ENCODE results near the gene ZDHHC9.
"Not testable (repeated sequence)": the region's sequence is repeated elsewhere in the genome, so short reads cannot be mapped to it uniquely, and the experiment has no call there.

The ZDHHC9 gene

DNA sequence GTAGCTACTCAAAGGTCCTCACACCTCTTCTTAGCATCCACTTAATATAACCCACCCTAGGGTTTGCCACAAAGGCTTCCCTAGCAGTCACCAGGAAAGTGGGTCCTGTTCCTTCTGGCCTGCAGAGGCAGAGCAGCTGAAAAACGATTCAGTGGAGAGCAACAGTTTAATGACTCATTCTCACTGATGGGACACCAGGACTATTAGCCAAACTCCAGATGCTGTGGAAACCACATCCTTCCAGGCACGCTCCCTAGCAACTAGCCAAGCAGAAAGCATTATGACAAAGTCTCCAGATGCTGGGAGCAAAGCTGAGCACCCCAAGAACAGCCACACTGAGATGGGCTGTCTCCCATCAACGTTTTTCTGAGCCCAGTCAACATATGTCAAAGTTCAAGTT lies 32.0 kb upstream of the ZDHHC9 start:
- H2AFZ ChIP-seq (ENCODE audit: low read length) = no peak overlapping the region
- DNase-seq = no peak
- H3K9me3 ChIP-seq (replicated peaks; ENCODE audit: insufficient read depth, low read length) = no peaks in the 10 kb centered on the region

DNA sequence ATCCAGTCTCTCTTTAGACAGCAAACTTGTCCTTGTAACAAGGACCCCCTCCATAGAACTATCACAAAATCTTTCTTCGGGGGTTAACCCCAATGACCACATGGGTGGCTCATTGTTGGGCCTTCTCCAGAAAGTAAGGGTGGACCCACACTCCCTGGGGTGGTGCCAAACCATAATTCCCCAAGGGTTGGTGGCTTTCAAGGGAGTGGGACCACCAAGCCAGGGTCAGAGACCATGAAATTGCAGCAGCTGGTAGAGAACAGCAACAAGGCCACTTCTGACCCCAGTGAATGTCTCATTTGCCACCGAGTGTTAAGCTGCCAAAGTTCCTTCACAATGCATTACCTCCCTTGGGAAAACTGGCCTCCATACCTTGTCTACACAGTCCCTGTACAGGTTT lies 28.8 kb upstream of the ZDHHC9 start:
- H3K4me3 ChIP-seq (ENCODE audit: low read length) = no peak overlapping the region
- no peak overlapping the region for H3K9ac ChIP-seq (ENCODE audit: low read length)
- no peak overlapping the region for H3K27ac ChIP-seq (ENCODE audit: low read length)
- H3K9me3 ChIP-seq (replicated peaks; ENCODE audit: insufficient read depth, low read length) = no peaks in the 10 kb centered on the region
- no peaks in the 10 kb centered on the region for H3K9me2 ChIP-seq (replicated peaks; ENCODE audit: insufficient read depth, low read length)
- no peaks in the 10 kb centered on the region for H3F3A ChIP-seq (ENCODE audit: insufficient read depth, low read length)
- no peaks in the 10 kb centered on the region for H3K79me2 ChIP-seq (ENCODE audit: low read length)
- no peak for TF ChIP-seq EZH2 (optimal IDR thresholded peaks at IDR 0.05; ENCODE audit: low read depth, low read length)
- TF ChIP-seq, protein P1, sequence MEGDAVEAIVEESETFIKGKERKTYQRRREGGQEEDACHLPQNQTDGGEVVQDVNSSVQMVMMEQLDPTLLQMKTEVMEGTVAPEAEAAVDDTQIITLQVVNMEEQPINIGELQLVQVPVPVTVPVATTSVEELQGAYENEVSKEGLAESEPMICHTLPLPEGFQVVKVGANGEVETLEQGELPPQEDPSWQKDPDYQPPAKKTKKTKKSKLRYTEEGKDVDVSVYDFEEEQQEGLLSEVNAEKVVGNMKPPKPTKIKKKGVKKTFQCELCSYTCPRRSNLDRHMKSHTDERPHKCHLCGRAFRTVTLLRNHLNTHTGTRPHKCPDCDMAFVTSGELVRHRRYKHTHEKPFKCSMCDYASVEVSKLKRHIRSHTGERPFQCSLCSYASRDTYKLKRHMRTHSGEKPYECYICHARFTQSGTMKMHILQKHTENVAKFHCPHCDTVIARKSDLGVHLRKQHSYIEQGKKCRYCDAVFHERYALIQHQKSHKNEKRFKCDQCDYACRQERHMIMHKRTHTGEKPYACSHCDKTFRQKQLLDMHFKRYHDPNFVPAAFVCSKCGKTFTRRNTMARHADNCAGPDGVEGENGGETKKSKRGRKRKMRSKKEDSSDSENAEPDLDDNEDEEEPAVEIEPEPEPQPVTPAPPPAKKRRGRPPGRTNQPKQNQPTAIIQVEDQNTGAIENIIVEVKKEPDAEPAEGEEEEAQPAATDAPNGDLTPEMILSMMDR (IDR thresholded peaks at IDR 0.05; ENCODE audit: low read length) = no peak
- no peak for TF ChIP-seq EZH2phosphoT487 (IDR thresholded peaks at IDR 0.05; ENCODE audit: low read length)
- H2AFZ ChIP-seq (ENCODE audit: low read length) = no peak overlapping the region
- no peak overlapping the region for H3K4me2 ChIP-seq (ENCODE audit: low read depth, low read length)
- no peaks in the 10 kb centered on the region for H3K4me1 ChIP-seq (ENCODE audit: low read length)
- no peaks in the 10 kb centered on the region for H3K36me3 ChIP-seq (replicated peaks; ENCODE audit: insufficient read depth, low read length)
- DNase-seq = no peak
- no peaks in the 10 kb centered on the region for H3K27me3 ChIP-seq (replicated peaks; ENCODE audit: insufficient read depth, low read length)
- no peaks in the 10 kb centered on the region for H4K20me1 ChIP-seq (ENCODE audit: insufficient read depth, low read length)

More for the DNA sequence above, 32.0 kb upstream of the ZDHHC9 start:
- H3K4me1 ChIP-seq (ENCODE audit: low read length) = no peaks in the 10 kb centered on the region
- TF ChIP-seq, protein P1 (IDR thresholded peaks at IDR 0.05; ENCODE audit: low read length) = no peak
- TF ChIP-seq EZH2 (optimal IDR thresholded peaks at IDR 0.05; ENCODE audit: low read depth, low read length) (no peak), EZH2phosphoT487 (IDR thresholded peaks at IDR 0.05; ENCODE audit: low read length) (no peak)
- H3K27me3 ChIP-seq (replicated peaks; ENCODE audit: insufficient read depth, low read length) = no peaks in the 10 kb centered on the region
- no peaks in the 10 kb centered on the region for H3K9me2 ChIP-seq (replicated peaks; ENCODE audit: insufficient read depth, low read length)
- no peak overlapping the region for H3K9ac ChIP-seq (ENCODE audit: low read length)
- no peak overlapping the region for H3K4me3 ChIP-seq (ENCODE audit: low read length)
- H3K36me3 ChIP-seq (replicated peaks; ENCODE audit: insufficient read depth, low read length) = no peaks in the 10 kb centered on the region
- H3K79me2 ChIP-seq (ENCODE audit: low read length) = no peaks in the 10 kb centered on the region
- no peak overlapping the region for H3K4me2 ChIP-seq (ENCODE audit: low read depth, low read length)
- H4K20me1 ChIP-seq (ENCODE audit: insufficient read depth, low read length) = no peaks in the 10 kb centered on the region
- H3K27ac ChIP-seq (ENCODE audit: low read length) = no peak overlapping the region
- no peaks in the 10 kb centered on the region for H3F3A ChIP-seq (ENCODE audit: insufficient read depth, low read length)

DNA sequence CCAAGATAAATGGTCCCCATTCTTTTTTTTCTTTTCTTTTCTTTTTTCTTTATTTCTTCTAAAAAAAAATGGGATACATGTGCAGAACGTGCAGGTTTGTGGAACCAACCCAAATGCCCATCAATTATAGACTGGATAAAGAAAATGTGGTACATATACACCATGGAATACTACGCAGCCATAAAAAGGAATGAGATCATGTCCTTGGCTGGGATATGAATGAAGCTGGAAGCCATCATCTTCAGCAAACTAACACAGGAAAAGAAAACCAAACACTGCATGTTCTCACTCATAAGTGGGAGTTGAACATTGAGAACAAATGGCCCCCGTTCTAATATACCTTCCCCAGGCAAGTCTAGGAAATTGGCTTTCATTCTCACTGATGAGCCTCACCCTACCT lies 22.6 kb upstream of the ZDHHC9 start:
- H3K4me1 ChIP-seq (ENCODE audit: low read length); H3K9me3 ChIP-seq (replicated peaks; ENCODE audit: insufficient read depth, low read length); H3K79me2 ChIP-seq (ENCODE audit: low read length); H3K27me3 ChIP-seq (replicated peaks; ENCODE audit: insufficient read depth, low read length); H2AFZ ChIP-seq (ENCODE audit: low read length); DNase-seq; H3K9me2 ChIP-seq (replicated peaks; ENCODE audit: insufficient read depth, low read length); H3K4me2 ChIP-seq (ENCODE audit: low read depth, low read length); H3K36me3 ChIP-seq (replicated peaks; ENCODE audit: insufficient read depth, low read length); H3K27ac ChIP-seq (ENCODE audit: low read length); H4K20me1 ChIP-seq (ENCODE audit: insufficient read depth, low read length); H3K9ac ChIP-seq (ENCODE audit: low read length); H3K4me3 ChIP-seq (ENCODE audit: low read length); H3F3A ChIP-seq (ENCODE audit: insufficient read depth, low read length): not testable (repeated sequence)

DNA sequence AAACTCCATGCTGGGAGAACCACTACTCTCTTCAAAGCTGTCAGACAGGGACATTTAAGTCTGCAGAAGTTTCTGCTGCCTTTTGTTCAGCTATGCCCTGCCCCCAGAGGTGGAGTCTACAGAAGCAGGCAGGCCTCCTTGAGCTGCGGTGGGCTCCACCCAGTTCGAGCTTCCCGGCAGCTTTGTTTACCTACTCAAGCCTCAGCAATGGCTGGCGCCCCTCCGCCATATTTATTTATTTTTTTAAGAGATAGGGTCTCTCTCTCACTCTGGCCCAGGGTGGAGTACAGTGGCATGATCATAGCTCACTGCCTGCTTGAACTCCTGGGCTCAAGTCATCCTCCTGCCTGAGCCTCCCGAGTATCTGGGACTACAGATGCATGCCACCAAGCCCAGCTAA lies 15.4 kb upstream of the ZDHHC9 start:
- not testable (repeated sequence) for H3K4me1 ChIP-seq (ENCODE audit: low read length); H3K9ac ChIP-seq (ENCODE audit: low read length); H2AFZ ChIP-seq (ENCODE audit: low read length); H3K9me2 ChIP-seq (replicated peaks; ENCODE audit: insufficient read depth, low read length); H3K27ac ChIP-seq (ENCODE audit: low read length); DNase-seq; H3K9me3 ChIP-seq (replicated peaks; ENCODE audit: insufficient read depth, low read length); H3K27me3 ChIP-seq (replicated peaks; ENCODE audit: insufficient read depth, low read length); H4K20me1 ChIP-seq (ENCODE audit: insufficient read depth, low read length); H3F3A ChIP-seq (ENCODE audit: insufficient read depth, low read length); H3K79me2 ChIP-seq (ENCODE audit: low read length); H3K4me2 ChIP-seq (ENCODE audit: low read depth, low read length); H3K4me3 ChIP-seq (ENCODE audit: low read length); H3K36me3 ChIP-seq (replicated peaks; ENCODE audit: insufficient read depth, low read length)

DNA sequence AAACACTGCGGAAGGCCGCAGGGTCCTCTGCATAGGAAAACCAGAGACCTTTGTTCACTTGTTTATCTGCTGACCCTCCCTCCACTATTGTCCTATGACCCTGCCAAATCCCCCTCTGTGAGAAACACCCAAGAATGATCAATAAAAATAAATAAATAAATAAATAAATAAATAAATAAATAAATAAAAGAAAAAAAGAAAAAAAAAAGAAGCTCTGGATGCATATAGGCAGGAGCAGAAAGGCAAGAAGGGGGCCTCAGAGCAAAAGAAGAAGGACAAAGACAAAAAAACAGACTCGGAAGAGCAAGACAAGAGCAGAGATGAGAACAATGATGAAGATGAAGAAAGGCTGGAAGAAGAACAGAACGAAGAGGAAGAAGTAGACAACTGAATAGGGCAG lies 8.1 kb upstream of the ZDHHC9 start:
- H4K20me1 ChIP-seq (ENCODE audit: insufficient read depth, low read length); H3K27ac ChIP-seq (ENCODE audit: low read length); H3K36me3 ChIP-seq (replicated peaks; ENCODE audit: insufficient read depth, low read length); H3K27me3 ChIP-seq (replicated peaks; ENCODE audit: insufficient read depth, low read length); H3K9me2 ChIP-seq (replicated peaks; ENCODE audit: insufficient read depth, low read length); H3K4me2 ChIP-seq (ENCODE audit: low read depth, low read length); H2AFZ ChIP-seq (ENCODE audit: low read length); H3F3A ChIP-seq (ENCODE audit: insufficient read depth, low read length); H3K9me3 ChIP-seq (replicated peaks; ENCODE audit: insufficient read depth, low read length); DNase-seq; H3K9ac ChIP-seq (ENCODE audit: low read length); H3K4me3 ChIP-seq (ENCODE audit: low read length); H3K4me1 ChIP-seq (ENCODE audit: low read length); H3K79me2 ChIP-seq (ENCODE audit: low read length): not testable (repeated sequence)

Data from MM.1S (cell line).